DOHH2 (cell line): ENCODE results near the gene RABL6.

Experiments used
- H3F3A ChIP-seq: fragments of 200-600 bp; sonication (generic), shearing (Covaris generic); 2 replicates; pipeline ENCODE4 v1.6.0; 2016; ENCODE audit warnings: antibody characterized with exemption, mild to moderate bottlenecking; ENCODE audit not compliant: control insufficient read depth, insufficient read depth
- H3K27ac ChIP-seq: fragments of 200-600 bp; sonication (generic); 2 replicates; pipeline ENCODE4 v1.5.1; 2014; ENCODE audit warnings: low read depth, mild to moderate bottlenecking, low read length, moderate library complexity
- H3K27me3 ChIP-seq: fragments of 200-600 bp; sonication (generic); 2 replicates; pipeline ENCODE4 v1.6.1; 2014; ENCODE audit warnings: mild to moderate bottlenecking, low read length, mixed read lengths; ENCODE audit not compliant: control insufficient read depth
- H3K36me3 ChIP-seq: fragments of 200-600 bp; sonication (generic); 2 replicates; pipeline ENCODE4 v1.6.1; 2014; ENCODE audit warnings: mild to moderate bottlenecking, low read length, moderate library complexity, mixed read lengths; ENCODE audit not compliant: control insufficient read depth
- H3K4me1 ChIP-seq: fragments of 200-600 bp; sonication (generic); 2 replicates; pipeline ENCODE4 v1.6.1; 2014; ENCODE audit warnings: mild to moderate bottlenecking, low read length, mixed read lengths; ENCODE audit not compliant: control insufficient read depth
- H3K4me2 ChIP-seq: fragments of 200-600 bp; sonication (generic); 2 replicates; pipeline ENCODE4 v1.6.0; 2014; ENCODE audit warnings: mild to moderate bottlenecking, low read length, moderate library complexity
- H3K4me3 ChIP-seq: fragments of 200-600 bp; sonication (generic); 2 replicates; pipeline ENCODE4 v1.5.1; 2014; ENCODE audit warnings: mild to moderate bottlenecking, low read length, mixed read lengths
- H3K79me2 ChIP-seq: fragments of 200-600 bp; sonication (generic); 2 replicates; pipeline ENCODE4 v1.6.1; 2014; ENCODE audit warnings: mild to moderate bottlenecking, low read length, mixed read lengths; ENCODE audit not compliant: control insufficient read depth
- H3K9me2 ChIP-seq: fragments of 200-600 bp; sonication (generic); replicated peaks from 2 replicates; pipeline ENCODE4 v1.6.1; 2014; ENCODE audit warnings: mild to moderate bottlenecking, low read length, mixed read lengths; ENCODE audit not compliant: control insufficient read depth
- H3K9me3 ChIP-seq: fragments of 200-600 bp; sonication (generic); 2 replicates; pipeline ENCODE4 v1.6.1; 2014; ENCODE audit warnings: antibody characterized with exemption, low read length, mixed read lengths; ENCODE audit not compliant: control insufficient read depth, insufficient read depth
- H4K20me1 ChIP-seq: fragments of 200-600 bp; sonication (generic); 2 replicates; pipeline ENCODE4 v1.6.0; 2014; ENCODE audit warnings: low read depth, mild to moderate bottlenecking, antibody characterized with exemption, low read length, moderate library complexity; ENCODE audit not compliant: control insufficient read depth, insufficient read depth
- CTCF ChIP-seq: fragments of 200-600 bp; sonication (generic); IDR thresholded peaks from one replicate; pipeline ENCODE4 v1.5.1; 2014; ENCODE audit warnings: antibody characterized with exemption, mild to moderate bottlenecking, low read depth, low read length; ENCODE audit not compliant: poor library complexity, severe bottlenecking
- EZH2phosphoT487 ChIP-seq: fragments of 200-600 bp; sonication (generic); IDR thresholded peaks from 2 replicates; pipeline ENCODE4 v1.6.1; 2017; ENCODE audit warnings: borderline replicate concordance, mild to moderate bottlenecking, antibody characterized with exemption, low read length, moderate library complexity, mixed read lengths

RABL6 gene

DNA sequence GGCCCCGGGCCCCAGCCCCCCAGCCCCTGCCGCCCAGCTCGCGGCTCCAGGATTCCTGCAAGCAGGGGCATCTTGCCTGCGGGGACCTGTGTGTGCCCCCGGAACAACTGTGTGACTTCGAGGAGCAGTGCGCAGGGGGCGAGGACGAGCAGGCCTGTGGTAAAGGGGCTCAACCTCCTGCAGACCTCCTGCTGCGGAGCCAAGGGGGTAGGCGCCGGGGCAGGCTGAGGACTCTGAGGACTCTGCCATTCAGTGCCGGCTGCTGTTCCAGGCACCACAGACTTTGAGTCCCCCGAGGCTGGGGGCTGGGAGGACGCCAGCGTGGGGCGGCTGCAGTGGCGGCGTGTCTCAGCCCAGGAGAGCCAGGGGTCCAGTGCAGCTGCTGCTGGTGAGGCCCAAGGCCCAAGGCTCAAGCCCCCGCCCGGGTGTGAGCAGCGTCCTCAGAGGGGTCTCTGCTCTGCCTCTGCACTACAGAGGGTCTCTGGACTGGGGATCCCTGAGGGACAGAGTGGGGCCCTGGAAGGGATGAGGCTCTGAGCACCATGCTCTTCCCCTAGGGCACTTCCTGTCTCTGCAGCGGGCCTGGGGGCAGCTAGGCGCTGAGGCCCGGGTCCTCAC lies 47.8 kb downstream of the RABL6 start:
- Histone ChIP-seq H3K9me2 (no peaks in the 10 kb centered on the region), H3K9me3 (no peaks in the 10 kb centered on the region), H3K4me3 (no peak overlapping the region), H3K27me3 (no peaks in the 10 kb centered on the region), H3K4me1 (peaks cover 6% of the 10 kb centered on the region), H4K20me1 (no peaks in the 10 kb centered on the region), H3K4me2 (no peak overlapping the region), H3K27ac (no peak overlapping the region), H3K36me3 (peaks cover 14% of the 10 kb centered on the region; the same call in 1 of the 2 replicates), H3F3A (no peaks in the 10 kb centered on the region), H3K79me2 (no peaks in the 10 kb centered on the region)
- TF ChIP-seq CTCF: no peak
- TF ChIP-seq EZH2phosphoT487: no peak

DNA sequence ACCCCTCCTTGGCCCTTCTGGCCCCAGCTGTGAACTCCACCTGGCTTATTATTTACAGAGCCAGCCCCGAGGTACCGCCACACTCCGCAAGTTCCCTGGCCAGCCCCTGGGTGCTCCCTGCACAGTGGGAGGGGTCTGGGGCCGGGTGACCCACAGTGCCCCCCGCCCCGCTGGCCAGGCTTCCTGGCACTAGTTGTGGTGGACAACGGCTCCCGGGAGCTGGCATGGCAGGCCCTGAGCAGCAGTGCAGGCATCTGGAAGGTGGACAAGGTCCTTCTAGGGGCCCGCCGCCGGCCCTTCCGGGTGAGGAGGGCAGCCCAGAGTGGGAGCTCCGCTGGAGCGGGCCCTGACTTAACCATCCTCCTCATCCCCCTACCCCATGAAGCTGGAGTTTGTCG lies 48.3 kb downstream of the RABL6 start:
- H3K27me3 ChIP-seq: no peaks in the 10 kb centered on the region
- no peak overlapping the region for H3K4me2 ChIP-seq
- H3K9me2 ChIP-seq: no peaks in the 10 kb centered on the region
- peaks cover 6% of the 10 kb centered on the region for H3K4me1 ChIP-seq
- no peak overlapping the region for H3K4me3 ChIP-seq
- H3K9me3 ChIP-seq: no peaks in the 10 kb centered on the region
- TF ChIP-seq CTCF (no peak), EZH2phosphoT487 (no peak)
- no peaks in the 10 kb centered on the region for H3F3A ChIP-seq
- H3K79me2 ChIP-seq: no peaks in the 10 kb centered on the region
- H3K27ac ChIP-seq: no peak overlapping the region
- H4K20me1 ChIP-seq: no peaks in the 10 kb centered on the region
- H3K36me3 ChIP-seq: peaks cover 14% of the 10 kb centered on the region; the same call in 1 of the 2 replicates

- no peaks in the 10 kb centered on the region for H3K79me2 ChIP-seq
- TF ChIP-seq EZH2phosphoT487: no peak
- peak; percentile 18 for TF ChIP-seq CTCF
- no peaks in the 10 kb centered on the region for H4K20me1 ChIP-seq
- H3K27me3 ChIP-seq: no peaks in the 10 kb centered on the region
- peaks cover 12% of the 10 kb centered on the region; the same call in 1 of the 2 replicates for H3K36me3 ChIP-seq
- H3K4me1 ChIP-seq: peaks cover 6% of the 10 kb centered on the region
- no peaks in the 10 kb centered on the region for H3K9me3 ChIP-seq
- H3K27ac ChIP-seq: no peak overlapping the region
- no peaks in the 10 kb centered on the region for H3K9me2 ChIP-seq
- no peak overlapping the region for H3K4me3 ChIP-seq
- no peak overlapping the region for H3K4me2 ChIP-seq
- no peaks in the 10 kb centered on the region for H3F3A ChIP-seq
Observed at GRCh38 chr9:136856541-136857141, 48.9 kb downstream of the RABL6 start.
